Measurements from ENCODE around the gene GRID2.
"Not testable (repeated sequence)": the region's sequence is repeated elsewhere in the genome, so short reads cannot be mapped to it uniquely, and the experiment has no call there.

GRID2 gene

DNA sequence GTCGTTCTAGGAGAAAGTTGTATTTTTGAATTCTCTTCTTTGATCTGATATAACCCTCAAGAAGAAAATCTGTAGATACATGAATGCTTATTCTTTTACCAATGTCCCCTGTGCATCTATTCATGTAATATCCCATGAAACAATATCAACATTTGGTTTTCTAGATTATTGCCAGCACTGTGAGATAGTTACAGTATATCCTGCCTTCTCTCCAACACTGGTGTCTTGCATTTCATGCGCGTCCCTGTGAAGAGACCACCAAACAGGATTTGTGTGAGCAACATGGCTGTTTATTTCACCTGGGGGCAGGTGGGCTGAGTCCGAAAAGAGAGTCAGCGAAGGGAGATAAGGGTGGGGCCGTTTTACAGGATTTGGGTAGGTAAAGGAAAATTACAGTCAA lies 135.0 kb downstream of the GRID2 start:
- DNase-seq (ENCODE audit: low read depth) = not testable (repeated sequence)

DNA sequence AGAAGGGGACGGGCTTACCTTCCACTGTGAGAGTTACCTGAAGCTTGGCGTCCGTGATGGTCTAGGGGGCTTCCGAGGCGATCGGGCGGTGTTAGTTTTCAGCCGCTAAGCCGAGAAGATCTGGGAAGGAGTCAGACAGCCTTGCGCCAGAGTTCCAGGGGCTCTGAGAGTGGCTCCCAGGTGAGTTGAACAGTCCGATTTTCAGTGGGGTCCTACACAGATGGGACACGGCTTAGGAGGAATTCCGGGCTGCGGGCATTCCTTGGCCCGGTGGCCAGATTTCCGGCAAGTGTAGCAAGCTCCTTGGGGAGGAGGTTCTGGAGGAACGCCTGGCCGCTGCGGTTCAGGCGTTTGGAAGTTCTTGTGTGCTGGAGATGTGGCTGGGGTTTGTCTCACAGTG lies 138.4 kb downstream of the GRID2 start:
- DNase-seq (ENCODE audit: low read depth) = not testable (repeated sequence)

DNA sequence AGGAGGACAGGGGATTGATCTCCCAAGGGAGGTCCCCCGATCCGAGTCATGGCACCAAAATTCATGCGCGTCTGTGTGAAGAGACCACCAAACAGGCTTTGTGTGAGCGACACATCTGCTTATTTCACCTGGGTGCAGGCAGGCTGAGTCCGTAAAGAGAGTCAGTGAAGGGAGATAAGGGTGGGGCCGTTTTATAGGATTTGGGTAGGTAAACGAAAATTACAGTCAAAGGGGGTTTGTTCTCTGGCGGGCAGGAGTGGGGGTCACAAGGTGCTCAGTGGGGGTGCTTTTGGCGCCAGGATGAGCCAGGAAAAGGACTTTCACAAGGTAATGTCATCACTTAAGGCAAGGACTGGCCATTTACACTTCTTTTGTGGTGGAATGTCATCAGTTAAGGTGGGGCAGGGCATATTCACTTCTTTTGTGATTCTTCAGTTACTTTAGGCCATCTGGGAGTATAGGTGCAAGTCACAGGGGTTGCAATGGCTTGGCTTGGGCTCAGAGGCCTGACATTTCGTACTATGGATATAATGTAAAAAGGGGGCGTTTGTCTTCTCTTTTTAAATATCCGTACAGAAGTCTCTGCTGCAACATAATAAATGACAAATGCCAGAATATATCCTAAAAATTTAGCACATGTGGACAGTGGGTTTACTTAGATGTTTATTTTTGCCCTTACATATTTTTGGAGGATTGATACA lies 140.5 kb downstream of the GRID2 start:
- DNase-seq (ENCODE audit: low read depth) = not testable (repeated sequence)

DNA sequence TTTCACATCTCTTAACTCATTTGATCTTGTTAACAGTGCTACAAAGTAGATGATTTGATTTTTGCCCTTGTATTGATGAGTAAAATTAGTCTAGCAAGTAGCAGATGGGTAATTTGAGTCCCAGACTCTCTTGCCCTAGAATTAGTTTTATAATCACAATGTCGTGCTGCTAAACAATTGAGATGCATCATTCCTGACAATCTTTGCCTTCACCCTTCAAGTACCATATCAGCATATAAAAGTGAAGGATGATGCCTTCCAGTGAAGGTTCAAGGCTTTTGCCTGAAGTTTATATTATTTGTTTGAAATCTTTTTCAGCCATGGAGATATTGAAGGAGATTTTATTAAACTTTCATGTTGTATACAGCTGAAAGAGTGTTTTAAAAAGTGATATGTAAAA lies 141.4 kb downstream of the GRID2 start:
- DNase-seq (ENCODE audit: low read depth) = no peak

DNA sequence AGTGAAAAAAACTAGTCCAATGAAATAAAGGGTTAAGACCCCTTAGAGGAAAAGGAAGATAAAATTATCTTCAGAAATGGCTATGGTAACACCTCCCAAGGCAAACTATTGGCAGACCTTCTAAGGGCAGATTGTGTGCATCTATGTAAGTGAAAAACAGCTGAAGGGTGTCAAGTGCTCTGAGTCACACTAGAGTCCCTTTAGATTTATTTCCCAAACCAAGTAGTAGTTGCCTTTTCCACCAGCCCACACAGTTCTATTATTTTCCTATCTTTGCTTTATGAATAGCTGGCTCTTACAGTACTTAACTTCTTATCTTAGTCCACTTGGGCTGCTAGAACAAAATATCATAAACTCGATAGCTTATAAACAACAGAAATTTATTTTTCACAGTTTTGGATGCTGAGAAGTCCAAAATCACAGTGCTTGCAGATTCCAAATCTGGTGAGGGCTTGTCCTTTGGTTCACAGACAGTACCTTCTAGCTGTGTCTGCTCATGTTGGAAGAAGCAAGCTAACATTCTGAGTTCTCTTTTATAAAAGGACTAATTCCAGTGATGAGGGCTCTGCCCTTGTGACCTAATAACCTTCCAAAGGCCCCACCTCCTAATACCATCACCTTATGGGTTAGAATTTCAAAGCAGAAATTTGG lies 143.6 kb downstream of the GRID2 start:
- no peak for DNase-seq (ENCODE audit: low read depth)

DNA sequence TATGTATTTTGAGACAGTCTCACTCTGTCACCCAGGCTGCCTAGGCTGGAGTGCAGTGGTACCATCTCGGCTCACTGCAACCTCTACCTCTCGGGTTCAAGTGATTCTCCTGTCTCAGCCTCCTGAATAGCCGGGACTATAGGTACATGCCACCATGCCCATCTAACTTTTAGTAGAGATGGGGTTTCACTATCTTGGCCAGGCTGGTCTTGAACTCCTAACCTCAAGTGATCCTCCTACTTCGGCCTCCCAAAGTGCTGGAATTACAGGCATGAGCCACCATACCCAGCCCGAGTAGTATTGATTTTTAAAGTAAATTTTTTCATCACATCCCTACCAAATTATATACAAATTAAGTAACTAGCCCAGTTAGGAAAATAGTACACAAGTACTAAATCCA lies 144.4 kb downstream of the GRID2 start:
- not testable (repeated sequence) for DNase-seq (ENCODE audit: low read depth)

DNA sequence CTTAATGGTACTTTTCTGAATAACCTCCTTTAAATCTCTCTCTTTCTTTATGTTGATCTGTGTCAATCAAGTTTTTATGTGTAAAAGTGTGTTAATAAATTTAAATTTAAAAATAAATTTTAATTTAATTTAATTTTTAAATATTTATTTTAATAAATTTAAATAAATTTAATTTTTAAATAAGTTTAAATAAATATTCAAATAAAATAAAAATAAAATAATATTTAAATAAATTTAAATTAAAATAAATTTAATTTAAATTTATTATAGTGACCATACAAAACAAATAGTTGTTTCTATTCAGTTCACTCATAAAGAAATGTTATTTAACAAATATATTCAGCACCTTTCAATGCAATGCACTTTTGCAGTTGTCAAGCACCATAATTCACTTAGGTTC lies 146.9 kb downstream of the GRID2 start:
- DNase-seq (ENCODE audit: low read depth) = no peak

DNA sequence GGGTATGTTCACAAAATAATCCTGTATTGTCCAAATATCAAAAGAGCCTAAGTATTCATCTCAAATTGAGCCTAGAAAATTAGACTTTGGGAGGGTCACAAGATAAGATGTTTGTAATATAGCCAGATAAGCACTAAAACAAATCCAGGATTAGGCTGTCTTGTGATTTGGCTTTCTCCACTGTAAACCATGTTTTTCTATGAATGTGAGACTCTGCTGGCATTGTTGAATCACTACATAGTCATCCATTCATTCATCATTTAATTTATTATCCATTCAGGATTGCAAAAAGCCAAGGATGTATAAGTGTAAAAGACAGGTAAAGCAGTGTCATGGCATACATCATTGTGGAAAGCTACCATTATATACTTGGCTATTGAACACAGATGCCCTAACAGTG lies 148.0 kb downstream of the GRID2 start:
- DNase-seq (ENCODE audit: low read depth) = no peak

DNA sequence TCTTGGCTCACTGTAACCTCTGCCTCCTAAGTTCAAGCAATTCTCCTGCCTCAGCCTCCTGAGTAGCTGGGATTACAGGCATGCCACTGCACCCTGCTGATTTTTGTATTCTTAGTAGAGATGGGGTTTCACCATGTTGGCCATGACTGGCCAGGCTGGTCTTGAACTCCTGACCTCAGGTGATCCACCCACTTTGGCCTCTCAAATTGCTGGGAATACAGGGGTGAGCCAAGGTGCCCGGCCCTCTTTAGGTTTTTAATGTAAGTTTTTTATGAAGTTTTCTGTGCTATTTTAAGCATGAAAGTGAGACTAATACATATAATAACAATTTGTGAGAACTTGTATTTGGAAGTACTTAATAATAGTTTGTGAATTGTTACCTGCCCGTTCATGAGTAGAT lies 148.6 kb downstream of the GRID2 start:
- not testable (repeated sequence) for DNase-seq (ENCODE audit: low read depth)

DNA sequence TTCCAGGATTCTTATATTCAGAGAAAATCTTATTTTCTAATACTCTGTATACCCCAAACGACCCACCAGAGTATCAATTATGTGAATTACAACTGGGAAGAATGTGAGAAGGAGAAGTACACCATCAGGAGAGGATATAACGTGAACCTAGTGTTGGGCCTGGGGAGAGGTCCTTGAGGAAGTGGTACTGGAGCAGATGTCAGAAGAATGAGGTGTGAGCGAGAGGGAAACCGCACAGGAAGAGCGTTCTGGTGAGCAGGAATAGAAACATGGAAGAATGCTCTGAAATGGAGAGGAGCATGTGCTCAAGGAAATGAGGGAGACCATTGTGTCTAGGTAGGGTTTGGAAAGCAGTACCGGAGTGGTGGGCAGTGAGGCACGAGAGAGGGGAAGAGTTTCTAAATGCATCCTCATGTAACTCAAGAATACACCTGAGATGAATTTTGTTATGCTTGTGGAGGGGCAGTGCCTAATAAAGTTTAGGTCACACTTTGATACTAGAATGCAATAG lies 151.6 kb downstream of the GRID2 start:
- DNase-seq (ENCODE audit: low read depth) = no peak

DNA sequence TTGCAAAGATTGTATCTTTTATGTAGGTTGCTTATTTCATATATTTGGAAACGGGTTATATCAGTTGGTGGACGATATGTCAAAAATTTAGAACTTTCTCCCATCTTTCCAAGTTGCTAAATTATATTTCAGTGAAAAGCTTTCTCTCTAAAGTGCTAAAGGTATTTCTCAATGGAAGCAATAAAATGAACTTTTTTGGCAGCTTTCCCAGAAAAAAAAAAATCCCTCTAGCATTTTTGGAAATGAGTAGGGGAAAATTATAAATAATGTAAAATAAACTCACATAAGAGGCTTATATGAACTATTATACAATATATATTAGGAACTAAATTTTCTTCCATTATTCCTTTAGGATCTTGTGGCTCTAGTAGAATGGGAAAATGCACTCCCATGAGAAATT lies 152.2 kb downstream of the GRID2 start:
- no peak for DNase-seq (ENCODE audit: low read depth)

DNA sequence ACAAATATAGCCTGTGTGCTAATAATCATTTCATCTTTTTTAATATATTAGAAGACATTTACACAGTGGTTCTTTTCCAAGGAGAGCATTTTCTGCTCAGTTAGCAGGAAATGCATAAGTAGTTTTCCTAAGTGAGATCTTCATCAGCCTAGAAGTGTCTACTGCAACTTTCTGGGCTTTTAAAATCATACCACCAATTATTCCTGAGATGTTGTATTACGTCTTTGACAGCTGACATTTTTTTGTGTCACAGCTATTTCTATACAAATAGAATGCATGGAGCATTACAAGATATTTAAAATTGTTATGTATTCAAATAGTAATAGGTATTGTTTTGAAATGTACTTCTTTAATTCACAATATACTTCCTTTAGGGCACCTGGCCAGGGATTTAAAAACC lies 158.0 kb downstream of the GRID2 start:
- no peak for DNase-seq (ENCODE audit: low read depth)

DNA sequence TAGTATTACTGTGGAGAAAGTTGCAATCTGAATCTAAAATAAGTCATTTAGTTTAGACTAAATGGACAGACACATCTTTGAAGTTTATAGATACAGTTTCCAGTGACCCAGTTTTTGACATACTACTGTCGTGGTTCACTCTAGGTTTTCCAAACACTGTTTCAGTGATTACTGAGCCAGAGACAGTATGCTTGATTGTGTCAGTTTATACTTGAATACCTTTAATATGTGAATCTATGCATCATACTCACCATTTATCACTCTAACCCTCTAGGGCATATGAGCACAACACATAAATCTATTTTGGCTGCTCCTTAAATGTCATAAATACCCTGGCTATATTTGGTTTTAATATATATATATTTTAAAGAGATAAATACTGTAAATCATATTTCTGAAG lies 173.5 kb downstream of the GRID2 start:
- no peak for DNase-seq (ENCODE audit: low read depth)

DNA sequence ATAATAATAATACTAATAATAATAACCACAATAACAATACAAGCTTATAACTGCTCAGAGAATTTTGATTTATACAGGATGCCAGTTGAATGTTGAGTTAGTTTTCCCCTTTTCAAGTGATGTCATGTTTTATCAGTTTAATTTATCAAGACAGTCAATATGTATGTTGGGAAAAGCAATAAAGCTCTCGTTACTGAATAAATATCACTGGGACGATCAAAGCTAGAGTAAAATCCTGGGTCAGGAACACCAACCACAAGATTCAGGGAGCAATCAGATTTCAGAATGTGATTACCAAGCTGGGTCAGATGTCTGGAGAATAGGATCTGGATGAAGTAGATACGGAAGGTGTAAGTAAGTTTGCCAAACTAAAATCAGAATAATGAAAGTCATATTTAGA lies 179.6 kb downstream of the GRID2 start:
- DNase-seq (ENCODE audit: low read depth) = no peak

DNA sequence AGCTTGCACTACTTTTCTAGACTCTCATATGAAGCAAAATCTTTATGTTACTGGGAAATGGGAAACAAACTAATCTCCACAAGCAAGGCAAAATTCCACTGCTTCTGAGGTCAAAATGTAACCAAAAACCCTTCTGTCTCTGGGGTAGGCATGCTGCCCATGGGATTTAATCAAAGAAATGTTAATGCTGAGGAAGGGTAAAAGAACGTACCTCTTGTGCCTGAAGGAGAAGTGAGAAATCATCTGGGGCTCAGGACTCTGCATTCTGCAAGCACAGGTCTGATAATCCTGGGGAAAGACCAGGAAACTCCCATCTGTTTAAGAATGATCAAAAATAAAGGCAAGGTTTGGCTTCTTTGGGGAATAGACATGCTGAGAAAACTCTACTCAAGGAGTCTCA lies 184.7 kb downstream of the GRID2 start:
- no peak for DNase-seq (ENCODE audit: low read depth)

DNA sequence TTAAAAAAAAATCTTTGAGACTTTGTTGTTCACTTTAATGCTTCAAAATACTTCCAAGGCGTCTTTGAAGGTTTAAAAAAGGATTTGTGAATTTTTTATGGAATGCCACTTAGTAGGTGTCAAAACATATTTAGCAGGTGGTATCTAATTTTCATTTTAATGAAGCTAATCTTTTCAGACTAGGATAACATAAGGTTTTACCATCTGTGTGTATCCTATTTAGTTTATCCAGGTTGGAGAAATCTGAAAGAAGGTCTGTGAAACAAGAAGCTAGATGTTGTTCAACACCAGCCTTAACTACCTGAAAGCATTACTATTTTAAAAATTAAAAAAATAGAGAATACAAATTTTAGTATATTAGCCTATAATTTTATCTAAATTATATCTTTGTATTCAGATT lies 193.4 kb downstream of the GRID2 start:
- DNase-seq (ENCODE audit: low read depth) = no peak

DNA sequence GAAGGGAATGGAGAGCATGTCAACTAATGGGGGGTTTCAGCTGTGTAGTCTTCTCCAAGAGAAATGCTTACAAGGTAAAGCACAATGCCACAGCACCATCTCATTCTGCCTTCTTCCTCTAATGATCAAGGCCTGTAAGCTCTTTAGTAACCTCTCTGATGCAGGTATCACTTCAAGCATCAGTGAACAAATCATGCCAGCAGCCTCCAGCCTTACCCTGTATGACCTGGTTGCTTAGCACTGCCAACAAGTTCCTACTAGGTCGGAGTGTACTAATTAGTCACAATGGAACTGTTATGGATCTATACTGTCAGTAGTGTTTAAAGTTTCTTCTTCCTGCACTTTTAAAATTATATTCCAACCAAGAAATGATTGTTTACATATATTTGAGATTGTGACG lies 197.7 kb downstream of the GRID2 start:
- no peak for DNase-seq (ENCODE audit: low read depth)

DNA sequence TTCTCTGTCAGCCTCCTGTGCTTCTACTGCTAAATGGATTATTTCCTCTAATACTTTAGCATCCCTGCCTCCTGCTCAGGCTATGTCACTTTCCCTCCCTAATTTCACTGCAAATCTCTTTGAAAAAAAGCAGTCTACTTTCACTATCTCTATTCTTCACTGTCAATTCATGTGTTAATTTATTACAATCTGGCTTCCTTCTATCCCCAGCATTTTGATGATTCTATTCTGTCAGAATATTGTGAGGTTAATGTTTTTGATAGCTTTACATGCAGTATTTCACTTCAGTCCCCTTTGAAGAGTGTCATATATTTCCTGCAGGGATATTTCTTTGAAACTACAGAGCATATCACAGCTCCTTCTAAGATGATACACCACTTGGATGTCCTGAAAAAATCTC lies 203.2 kb downstream of the GRID2 start:
- DNase-seq (ENCODE audit: low read depth) = no peak

DNA sequence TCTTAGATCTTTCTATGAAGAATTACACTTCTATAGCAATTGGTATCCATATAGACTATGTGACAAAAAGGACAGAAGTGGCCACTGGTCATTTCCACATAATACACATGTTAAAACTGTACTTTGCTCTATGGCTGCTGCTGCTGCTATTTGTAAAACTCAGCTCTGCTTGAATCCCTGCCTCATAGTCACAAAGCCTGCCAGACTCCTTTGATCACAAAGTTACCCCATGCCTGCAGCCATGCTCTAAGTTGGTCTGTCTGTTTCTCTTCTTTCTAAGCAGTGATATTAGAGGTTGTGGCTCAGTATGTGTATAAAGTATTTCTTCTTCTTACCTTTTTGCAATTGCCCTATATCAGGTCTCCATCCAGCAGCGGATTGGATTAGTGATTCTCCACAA lies 210.9 kb downstream of the GRID2 start:
- DNase-seq (ENCODE audit: low read depth) = no peak

DNA sequence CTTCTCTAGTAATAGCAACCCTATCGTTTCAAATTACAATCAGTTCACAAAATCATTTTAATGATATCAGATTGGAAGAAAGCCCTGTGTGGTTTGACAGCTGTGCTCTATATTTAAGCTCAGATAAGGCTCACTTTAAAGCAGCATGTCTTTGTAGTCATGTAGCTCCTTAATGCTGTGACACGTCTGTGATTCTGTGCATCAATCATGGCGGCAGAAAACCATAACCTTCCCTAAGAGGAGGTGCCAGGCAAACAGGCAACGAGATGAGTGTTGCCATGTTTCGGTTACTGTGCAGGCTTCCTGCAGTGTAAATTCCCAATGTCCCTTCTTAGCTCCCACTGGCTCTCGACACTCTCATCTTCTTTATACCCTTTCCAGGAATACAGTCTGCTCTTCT lies 212.7 kb downstream of the GRID2 start:
- no peak for DNase-seq (ENCODE audit: low read depth)

DNA sequence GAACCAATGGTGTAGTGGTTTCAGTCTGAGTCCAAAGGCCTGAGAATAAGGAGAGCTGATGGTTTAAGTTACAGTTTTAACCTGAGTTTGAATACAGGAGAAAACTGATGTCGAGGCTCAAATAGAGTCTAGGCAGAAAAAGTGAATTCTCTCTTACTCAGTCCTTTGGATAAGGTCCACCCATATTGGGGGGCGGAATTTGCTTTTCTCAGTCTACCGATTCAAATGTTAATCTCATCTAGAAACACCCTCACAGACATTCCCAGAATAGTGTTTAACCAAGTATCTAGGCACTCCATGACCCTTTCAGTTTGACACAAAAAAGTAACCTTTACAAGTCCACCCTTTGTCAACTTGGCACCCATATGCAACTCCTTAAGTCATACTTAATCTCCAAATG lies 216.0 kb downstream of the GRID2 start:
- DNase-seq (ENCODE audit: low read depth) = no peak

DNA sequence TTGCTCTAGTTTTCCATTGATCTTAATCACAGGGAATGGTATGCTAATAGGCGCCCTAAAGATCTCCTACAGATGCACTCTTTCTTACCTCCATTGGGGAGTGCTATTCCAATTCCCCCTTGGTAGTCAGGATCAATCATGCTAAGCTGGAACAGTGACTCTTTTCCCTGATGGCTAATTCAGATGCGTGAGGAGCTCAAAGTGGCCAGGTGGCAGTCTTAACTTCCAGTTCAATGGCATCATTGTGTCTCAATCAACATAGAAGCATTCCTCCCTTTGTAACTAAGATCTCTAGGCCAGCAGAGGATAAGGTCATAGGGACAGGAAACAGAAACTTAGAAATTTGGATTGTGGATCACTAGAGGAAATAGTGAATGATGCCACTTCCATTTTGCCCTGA lies 216.8 kb downstream of the GRID2 start:
- DNase-seq (ENCODE audit: low read depth) = no peak

DNA sequence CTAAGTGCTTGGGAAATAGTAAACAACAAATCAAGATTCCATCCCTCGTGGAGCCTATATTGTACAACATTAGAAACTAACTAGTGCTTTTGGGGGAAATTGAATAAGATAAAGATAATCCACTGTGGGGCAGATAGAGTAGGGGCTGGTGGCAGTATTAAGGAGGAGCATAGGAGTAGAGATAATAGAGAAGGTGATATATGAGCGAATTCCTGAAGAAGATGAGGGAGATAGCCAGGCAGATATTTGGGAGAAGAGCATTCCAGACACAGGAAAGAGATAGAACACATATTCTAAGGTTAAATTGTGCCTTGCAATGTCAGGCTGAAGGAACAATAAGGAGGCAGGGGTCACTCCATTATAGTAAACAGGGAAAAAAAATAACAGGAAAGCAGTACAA lies 218.2 kb downstream of the GRID2 start:
- DNase-seq (ENCODE audit: low read depth) = no peak

DNA sequence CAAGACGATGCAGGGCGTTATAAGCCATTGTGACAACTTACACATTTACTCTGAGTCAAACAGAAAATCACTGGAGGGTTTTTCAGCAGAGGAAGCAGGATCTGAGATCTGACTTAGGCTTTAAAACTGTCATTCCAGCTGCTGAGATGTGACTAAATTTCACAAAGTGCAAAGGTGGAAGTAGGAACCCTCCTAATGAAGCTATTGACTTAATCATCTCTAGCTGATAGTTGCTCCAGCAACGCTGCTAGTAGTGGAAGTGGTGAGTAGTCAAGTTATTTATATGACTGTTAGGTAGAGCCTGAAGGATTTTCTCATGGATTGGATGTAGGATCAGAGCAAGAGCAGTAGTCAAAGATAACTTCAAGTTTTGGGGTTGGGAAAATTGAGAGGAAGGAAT lies 218.6 kb downstream of the GRID2 start:
- DNase-seq (ENCODE audit: low read depth) = no peak

All from activated T-helper 9 cell treated with anti-CD3 and anti-CD28 coated beads, Interleukin-2, amount 50 U/mL, for 16 hours (primary cell).